CD4-positive, CD25-positive, alpha-beta regulatory T cell (primary cell): ENCODE measurements around the gene EMILIN2. TPM values are rescaled to one million over a fixed set of nuclear protein-coding genes. Genes with fewer than 3 reads are reported as not detected.
"Not testable (repeated sequence)": the region's sequence is repeated elsewhere in the genome, so short reads cannot be mapped to it uniquely, and the experiment has no call there.

Source experiments
- ATAC-seq, 2 donors: fragments of 150-1000 bp; cut with Tn5 transposase; one replicate each; pipeline ENCODE4 v1.10.0; 2021; ENCODE audit warnings: low read depth in 2 of 2, moderate number of reproducible peaks in 2 of 2, moderate library complexity in 1 of 2
- DNase-seq, 3 donors: peaks; one replicate each; pipeline versions ENCODE4 v3.0.0 to v3.0.0-alpha.2; 2012 to 2022; ENCODE audit warnings: mixed read lengths in 1 of 3
- H3K27ac ChIP-seq: one replicate; pipeline ENCODE4 v1.7.0; 2013; ENCODE audit warnings: mild to moderate bottlenecking, low read length; ENCODE audit not compliant: insufficient read depth, poor library complexity, severe bottlenecking
- H3K27me3 ChIP-seq: one replicate; pipeline ENCODE4 v1.7.0; 2013; ENCODE audit warnings: low read length; ENCODE audit not compliant: control insufficient read depth, insufficient read depth
- H3K36me3 ChIP-seq: one replicate; pipeline ENCODE4 v1.7.0; 2013; ENCODE audit warnings: mild to moderate bottlenecking, low read length, moderate library complexity; ENCODE audit not compliant: control insufficient read depth, insufficient read depth
- H3K4me1 ChIP-seq: 2 replicates; pipeline ENCODE4 v1.7.0; 2013; ENCODE audit warnings: mild to moderate bottlenecking, low read length; ENCODE audit not compliant: insufficient read depth, control insufficient read depth, poor library complexity, severe bottlenecking
- H3K4me3 ChIP-seq: one replicate; pipeline ENCODE4 v1.7.0; 2013; ENCODE audit warnings: low read depth, mild to moderate bottlenecking, low read length, moderate library complexity
- H3K9me3 ChIP-seq, 2 experiments: 1 replicate in 1 of 2; 2 replicates in 1 of 2; pipeline ENCODE4 v1.7.0; 2013; ENCODE audit warnings: low read length in 2 of 2, mild to moderate bottlenecking in 1 of 2, moderate library complexity in 1 of 2; ENCODE audit not compliant: control insufficient read depth in 2 of 2
- H3K27ac Mint-ChIP-seq, 3 donors: one replicate each; pipeline ENCODE4 v1.8.0; 2020 to 2022; ENCODE audit warnings: mild to moderate bottlenecking in 3 of 3, mixed read lengths in 3 of 3, moderate library complexity in 2 of 3
- H3K27me3 Mint-ChIP-seq: one replicate; pipeline ENCODE4 v1.8.0; 2022; ENCODE audit warnings: mild to moderate bottlenecking, mixed read lengths
- H3K36me3 Mint-ChIP-seq: one replicate; pipeline ENCODE4 v1.8.0; 2020; ENCODE audit warnings: mixed read lengths
- H3K4me1 Mint-ChIP-seq, 4 donors: one replicate each; pipeline ENCODE4 v1.8.0; 2020 to 2022; ENCODE audit warnings: mixed read lengths in 4 of 4, mild to moderate bottlenecking in 1 of 4
- H3K4me3 Mint-ChIP-seq, 4 donors: one replicate each; pipeline ENCODE4 v1.8.0; 2020 to 2022; ENCODE audit warnings: mild to moderate bottlenecking in 4 of 4, mixed read lengths in 4 of 4, moderate library complexity in 3 of 4
- H3K9me3 Mint-ChIP-seq, 7 donors: one replicate each; pipeline ENCODE4 v1.8.0; 2020 to 2022; ENCODE audit warnings: mixed read lengths in 7 of 7, mild to moderate bottlenecking in 3 of 7, moderate library complexity in 2 of 7
- polyA plus RNA-seq, 4 donors: library from polyadenylated mRNA; unstranded; fragments of 300-500 nt; fragmentation: Illumina TruSeq; gene quantifications; one replicate each; pipeline ENCODE4 v1.2.3, GENCODE V29; 2021
- total RNA-seq: library from RNA; stranded (reverse); gene quantifications from one replicate; pipeline ENCODE4 v1.2.3, GENCODE V29; 2022

EMILIN2 gene
- total and polyA plus RNA-seq, 5 donors from 2014 or later, result 1.7 to 4.6 (median 2.1) TPM

DNA sequence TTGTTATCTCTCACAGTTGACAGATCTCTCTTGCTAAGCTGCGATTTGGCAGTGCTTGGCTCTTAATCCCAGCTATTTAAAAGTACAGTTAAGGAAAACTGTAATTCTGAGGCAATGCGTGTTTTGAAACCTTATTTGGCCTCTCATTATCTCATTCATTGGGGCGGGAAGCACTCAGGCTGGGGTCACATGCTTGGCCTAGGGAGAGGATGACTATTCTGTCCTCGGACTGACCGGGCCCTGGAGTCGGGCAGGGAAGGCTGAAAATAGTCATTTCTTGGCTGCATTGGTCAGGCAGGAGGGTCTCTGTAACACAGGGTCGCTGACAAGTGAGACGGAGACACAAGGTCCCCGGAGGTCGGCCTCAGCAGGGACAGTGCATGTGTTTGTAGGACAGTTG, 20.2 kb upstream of the EMILIN2 start:
- peaks cover 17% of the 10 kb centered on the region for H3K27me3 Mint-ChIP-seq
- no peaks in the 10 kb centered on the region for H3K27me3 ChIP-seq
- H3K4me1 ChIP-seq, result no peaks in the 10 kb centered on the region
- H3K36me3 Mint-ChIP-seq, result no peaks in the 10 kb centered on the region
- H3K27ac ChIP-seq, result no peak overlapping the region
- DNase-seq, result no peak
- ATAC-seq, result no peak
- no peaks in the 10 kb centered on the region for H3K4me1 Mint-ChIP-seq
- no peak overlapping the region for H3K27ac Mint-ChIP-seq
- H3K4me3 Mint-ChIP-seq, result no peak overlapping the region
- no peaks in the 10 kb centered on the region for H3K36me3 ChIP-seq
- peaks cover 0 to 1% of the 10 kb centered on the region in 2 experiments for H3K9me3 ChIP-seq
- H3K9me3 Mint-ChIP-seq, result peaks cover 0 to 4% (median 0%) of the 10 kb centered on the region in 7 donors
- H3K4me3 ChIP-seq, result no peak overlapping the region

DNA sequence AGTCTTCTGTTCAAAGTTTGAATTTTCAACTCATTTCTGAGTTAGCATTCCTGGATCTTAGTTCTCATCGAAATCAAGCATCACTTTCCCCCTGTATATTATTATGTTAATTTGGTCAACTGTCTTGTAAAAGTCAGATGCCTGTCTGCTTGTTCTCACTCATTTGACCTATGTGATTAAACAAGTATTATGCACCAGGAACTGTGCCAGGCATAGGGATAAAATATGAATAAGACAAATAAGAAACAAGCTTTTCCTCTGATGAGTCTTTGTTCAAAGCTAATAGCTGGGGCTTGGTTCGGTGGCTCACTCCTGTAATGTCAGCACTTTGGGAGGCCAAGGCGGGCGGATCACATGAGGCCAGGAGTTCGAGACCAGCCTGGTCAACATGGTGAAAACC, 19.7 kb upstream of the EMILIN2 start:
- H3K27ac ChIP-seq, result no peak overlapping the region
- peaks cover 0 to 1% of the 10 kb centered on the region in 2 experiments for H3K9me3 ChIP-seq
- peaks cover 17% of the 10 kb centered on the region for H3K27me3 Mint-ChIP-seq
- no peaks in the 10 kb centered on the region for H3K36me3 ChIP-seq
- no peaks in the 10 kb centered on the region for H3K27me3 ChIP-seq
- no peaks in the 10 kb centered on the region for H3K36me3 Mint-ChIP-seq
- no peak for DNase-seq
- no peaks in the 10 kb centered on the region for H3K4me1 Mint-ChIP-seq
- H3K9me3 Mint-ChIP-seq, result peaks cover 0 to 4% (median 0%) of the 10 kb centered on the region in 7 donors
- ATAC-seq, result no peak
- no peaks in the 10 kb centered on the region for H3K4me1 ChIP-seq
- H3K27ac Mint-ChIP-seq, result no peak overlapping the region
- H3K4me3 ChIP-seq, result no peak overlapping the region
- H3K4me3 Mint-ChIP-seq, result no peak overlapping the region

DNA sequence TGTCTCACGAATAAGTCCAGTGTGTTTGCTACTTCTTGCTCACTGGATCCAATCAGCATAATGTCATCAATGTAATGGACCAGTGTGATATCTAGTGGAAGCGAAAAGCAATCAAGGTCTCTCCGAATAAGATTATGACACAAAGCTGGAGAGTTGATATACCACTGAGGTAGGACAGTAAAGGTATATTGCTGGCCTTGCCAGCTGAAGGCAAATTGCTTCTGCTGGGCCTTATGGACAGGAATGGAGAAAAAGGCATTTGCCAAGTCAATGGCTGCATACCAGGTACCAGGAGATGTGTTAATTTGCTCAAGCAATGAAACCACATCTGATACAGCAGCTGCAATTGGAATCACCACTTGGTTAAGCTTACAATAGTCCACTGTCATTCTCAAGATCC, 10.7 kb upstream of the EMILIN2 start:
- DNase-seq, H3K9me3 ChIP-seq, H3K27ac Mint-ChIP-seq, H3K27me3 ChIP-seq, H3K27ac ChIP-seq, H3K4me3 Mint-ChIP-seq, H3K4me1 ChIP-seq, H3K36me3 Mint-ChIP-seq, H3K4me3 ChIP-seq, H3K4me1 Mint-ChIP-seq, ATAC-seq, H3K36me3 ChIP-seq: not testable (repeated sequence)
- peaks cover 0 to 25% (median 5%) of the 10 kb centered on the region in 7 donors for H3K9me3 Mint-ChIP-seq
- peaks cover 17% of the 10 kb centered on the region for H3K27me3 Mint-ChIP-seq

DNA sequence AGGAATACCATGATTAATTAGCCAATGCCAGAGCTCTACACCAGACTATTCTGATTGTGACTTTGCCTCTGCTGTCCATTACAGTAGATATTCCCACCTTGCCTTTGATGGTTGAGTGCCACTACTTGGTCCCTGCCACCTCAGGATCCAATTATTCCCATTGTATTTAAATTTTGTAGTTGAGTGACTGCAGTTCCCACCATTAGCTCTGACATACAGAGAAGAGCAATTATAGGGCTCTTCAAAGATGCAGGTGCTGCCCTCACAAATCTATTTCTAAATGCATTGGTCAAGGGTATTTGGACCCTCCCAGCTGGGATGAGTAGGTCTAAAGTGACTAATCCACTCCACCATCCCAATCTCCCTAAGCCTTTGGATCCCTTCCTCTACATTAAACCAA, 9.5 kb upstream of the EMILIN2 start:
- not testable (repeated sequence) for H3K27ac ChIP-seq, DNase-seq, H3K4me3 Mint-ChIP-seq, H3K27ac Mint-ChIP-seq, H3K9me3 ChIP-seq, H3K4me3 ChIP-seq, H3K4me1 Mint-ChIP-seq, ATAC-seq, H3K36me3 ChIP-seq, H3K27me3 ChIP-seq, H3K36me3 Mint-ChIP-seq, H3K4me1 ChIP-seq
- peaks cover 0 to 25% (median 5%) of the 10 kb centered on the region in 7 donors for H3K9me3 Mint-ChIP-seq
- peaks cover 17% of the 10 kb centered on the region for H3K27me3 Mint-ChIP-seq

DNA sequence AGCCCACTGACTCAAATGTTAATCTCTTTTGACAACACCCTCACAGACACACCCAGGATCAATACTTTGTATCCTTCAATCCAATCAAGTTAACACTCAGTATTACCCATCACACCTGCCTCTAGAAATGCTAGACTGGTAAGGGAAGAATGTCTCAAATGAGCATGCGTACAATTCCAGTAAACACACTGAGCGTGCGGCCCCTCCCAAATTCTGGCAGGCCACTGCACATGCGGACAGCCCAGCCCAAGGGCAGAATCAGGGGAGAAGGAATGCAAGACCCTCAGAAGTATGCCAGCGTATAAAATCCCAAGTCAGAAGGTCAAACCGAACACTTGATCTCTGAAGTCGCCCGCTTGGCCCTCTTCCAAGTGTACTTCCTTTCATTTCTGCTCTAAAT, 7.6 kb upstream of the EMILIN2 start:
- peaks cover 8% of the 10 kb centered on the region for H3K36me3 Mint-ChIP-seq
- ATAC-seq (no peak), DNase-seq (no peak)
- no peaks in the 10 kb centered on the region for H3K9me3 ChIP-seq
- peaks cover 3% of the 10 kb centered on the region for H3K27me3 ChIP-seq
- no peak overlapping the region for H3K27ac Mint-ChIP-seq
- peaks cover 17% of the 10 kb centered on the region for H3K27me3 Mint-ChIP-seq
- no peak overlapping the region for H3K4me3 Mint-ChIP-seq
- H3K4me1 Mint-ChIP-seq, result no peaks in the 10 kb centered on the region
- H3K9me3 Mint-ChIP-seq, result peaks cover 0 to 25% (median 5%) of the 10 kb centered on the region in 7 donors
- H3K36me3 ChIP-seq, result no peaks in the 10 kb centered on the region
- H3K27ac ChIP-seq, result no peak overlapping the region
- H3K4me1 ChIP-seq, result no peaks in the 10 kb centered on the region
- H3K4me3 ChIP-seq, result no peak overlapping the region

DNA sequence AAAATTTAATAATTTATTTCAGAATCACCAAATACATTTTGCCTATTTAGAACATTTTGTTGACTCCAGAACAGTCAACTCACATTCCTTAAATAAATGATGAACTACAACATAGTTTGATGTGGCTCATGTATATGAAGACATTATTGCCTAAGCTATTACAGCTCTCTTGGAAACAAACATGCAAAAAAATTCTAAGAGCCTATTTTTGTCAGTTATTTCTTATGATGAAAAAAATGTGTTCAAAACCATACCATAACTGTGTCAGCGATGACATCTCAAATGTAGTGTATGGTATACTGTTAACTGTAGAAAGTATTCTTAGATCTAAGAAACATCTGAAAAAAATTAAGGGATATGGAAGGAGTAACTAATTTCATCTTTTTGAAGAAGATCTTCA, 6.3 kb upstream of the EMILIN2 start:
- Histone ChIP-seq H3K4me3 (no peak overlapping the region), H3K27ac (no peak overlapping the region), H3K36me3 (no peaks in the 10 kb centered on the region), H3K9me3 (no peaks in the 10 kb centered on the region), H3K4me1 (no peaks in the 10 kb centered on the region), H3K27me3 (peaks cover 8% of the 10 kb centered on the region)
- peaks cover 8% of the 10 kb centered on the region for H3K36me3 Mint-ChIP-seq
- DNase-seq, result no peak
- ATAC-seq, result no peak
- H3K27ac Mint-ChIP-seq, result no peak overlapping the region
- H3K4me3 Mint-ChIP-seq, result no peak overlapping the region
- H3K27me3 Mint-ChIP-seq, result peaks cover 17% of the 10 kb centered on the region
- H3K9me3 Mint-ChIP-seq, result peaks cover 0 to 25% (median 5%) of the 10 kb centered on the region in 7 donors
- no peaks in the 10 kb centered on the region for H3K4me1 Mint-ChIP-seq

DNA sequence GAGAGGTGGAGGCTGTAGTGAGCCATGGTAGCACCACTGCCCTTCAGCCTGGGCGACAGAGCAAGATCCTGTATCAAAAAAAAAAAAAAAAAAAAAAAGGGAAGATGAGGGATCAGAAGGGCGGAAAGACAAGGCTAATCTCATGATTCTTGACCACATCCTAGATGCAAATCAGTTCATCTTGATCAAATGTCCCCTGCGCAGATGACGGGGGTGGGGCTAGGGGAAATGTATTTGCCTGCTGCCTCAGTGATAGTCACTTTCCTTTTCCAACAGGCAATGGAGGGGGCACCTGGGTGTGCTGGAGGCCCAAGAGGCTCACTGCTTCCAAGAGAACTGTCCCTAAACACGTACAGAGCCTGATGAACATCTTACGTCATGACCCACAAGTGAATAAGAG, 3.7 kb upstream of the EMILIN2 start:
- no peaks in the 10 kb centered on the region for H3K36me3 ChIP-seq
- H3K4me3 Mint-ChIP-seq, result no peak overlapping the region
- H3K36me3 Mint-ChIP-seq, result peaks cover 11% of the 10 kb centered on the region
- H3K9me3 ChIP-seq, result no peaks in the 10 kb centered on the region
- H3K27me3 ChIP-seq, result peaks cover 14% of the 10 kb centered on the region
- ATAC-seq, result no peak
- no peak for DNase-seq
- H3K27ac Mint-ChIP-seq, result no peak overlapping the region
- peaks cover 13% of the 10 kb centered on the region for H3K27me3 Mint-ChIP-seq
- H3K4me1 Mint-ChIP-seq, result peaks cover 4 to 15% (median 8%) of the 10 kb centered on the region in 4 donors
- H3K4me1 ChIP-seq, result peaks cover 20% of the 10 kb centered on the region
- H3K9me3 Mint-ChIP-seq, result peaks cover 0 to 11% (median 0%) of the 10 kb centered on the region in 7 donors
- H3K27ac ChIP-seq, result no peak overlapping the region
- no peak overlapping the region for H3K4me3 ChIP-seq

DNA sequence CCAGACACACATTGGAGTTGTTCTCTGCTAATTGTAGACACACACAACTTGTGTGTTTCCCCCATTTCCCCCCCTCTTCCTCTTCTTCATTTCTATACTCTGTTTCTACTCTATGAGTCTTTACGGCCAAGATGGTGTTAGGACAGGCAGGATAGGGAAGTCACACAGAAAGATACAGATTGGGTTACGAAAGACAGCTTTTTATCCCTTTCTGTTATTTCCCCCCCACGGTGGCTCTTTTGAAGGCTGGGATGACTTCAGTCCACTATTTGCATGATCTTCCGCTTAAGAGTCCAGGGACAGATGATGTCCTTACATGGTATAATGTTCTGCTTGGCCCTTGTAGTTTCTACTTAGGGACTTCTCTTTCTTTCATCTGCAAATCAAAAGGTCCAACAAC, 1.6 kb upstream of the EMILIN2 start:
- peaks cover 4% of the 10 kb centered on the region for H3K36me3 Mint-ChIP-seq
- Histone ChIP-seq H3K27ac (no peak overlapping the region), H3K27me3 (peaks cover 29% of the 10 kb centered on the region), H3K36me3 (no peaks in the 10 kb centered on the region), H3K4me3 (no peak overlapping the region), H3K4me1 (peaks cover 25% of the 10 kb centered on the region), H3K9me3 (no peaks in the 10 kb centered on the region)
- H3K4me3 Mint-ChIP-seq, result peak overlapping the region in 1 of 4 donors; percentile 4
- ATAC-seq (no peak), DNase-seq (no peak)
- no peaks in the 10 kb centered on the region for H3K9me3 Mint-ChIP-seq
- H3K27me3 Mint-ChIP-seq, result peaks cover 32% of the 10 kb centered on the region
- peaks cover 4 to 27% (median 16%) of the 10 kb centered on the region in 4 donors for H3K4me1 Mint-ChIP-seq
- H3K27ac Mint-ChIP-seq, result no peak overlapping the region
